ENCODE measurements around the gene PHYH.
"Not testable (repeated sequence)": the region's sequence is repeated elsewhere in the genome, so short reads cannot be mapped to it uniquely, and the experiment has no call there.

PHYH gene

GRCh38 chr10:13322615-13323148, 22.8 kb upstream of the PHYH start:
- DNase-seq (ENCODE audit: low read depth in 1 of 2, low spot score in 1 of 2) = no peak

- DNase-seq (ENCODE audit: low read depth in 1 of 2, low spot score in 1 of 2) = no peak
Measured at GRCh38 chr10:13321576-13321975, 21.7 kb upstream of the PHYH start.

- no peak for DNase-seq (ENCODE audit: low read depth in 1 of 2, low spot score in 1 of 2)
Measured at GRCh38 chr10:13319166-13319565, 19.3 kb upstream of the PHYH start.

- DNase-seq (ENCODE audit: low read depth in 1 of 2, low spot score in 1 of 2) = no peak
Measured at GRCh38 chr10:13317474-13317873, 17.6 kb upstream of the PHYH start.

- DNase-seq (ENCODE audit: low read depth in 1 of 2, low spot score in 1 of 2) = no peak
Measured at GRCh38 chr10:13316635-13317311, 16.9 kb upstream of the PHYH start.

GRCh38 chr10:13315361-13315760, 15.5 kb upstream of the PHYH start:
- DNase-seq (ENCODE audit: low read depth in 1 of 2, low spot score in 1 of 2) = no peak

GRCh38 chr10:13311177-13311575, 11.3 kb upstream of the PHYH start:
- no peak for DNase-seq (ENCODE audit: low read depth in 1 of 2, low spot score in 1 of 2)

GRCh38 chr10:13310518-13311176, 10.8 kb upstream of the PHYH start:
- no peak for DNase-seq (ENCODE audit: low read depth in 1 of 2, low spot score in 1 of 2)

GRCh38 chr10:13309792-13310191, 9.9 kb upstream of the PHYH start:
- DNase-seq (ENCODE audit: low read depth in 1 of 2, low spot score in 1 of 2) = no peak

- no peak for DNase-seq (ENCODE audit: low read depth in 1 of 2, low spot score in 1 of 2)
Measured at GRCh38 chr10:13308096-13308495, 8.2 kb upstream of the PHYH start.

GRCh38 chr10:13306103-13306502, 6.2 kb upstream of the PHYH start:
- DNase-seq (ENCODE audit: low read depth in 1 of 2, low spot score in 1 of 2) = no peak

GRCh38 chr10:13302821-13303555, 3.1 kb upstream of the PHYH start:
- DNase-seq (ENCODE audit: low read depth in 1 of 2, low spot score in 1 of 2) = no peak

GRCh38 chr10:13298748-13299436, 972 bp downstream of the PHYH start:
- DNase-seq (ENCODE audit: low read depth in 1 of 2, low spot score in 1 of 2) = no peak

GRCh38 chr10:13296476-13296875, 3.4 kb downstream of the PHYH start:
- no peak for DNase-seq (ENCODE audit: low read depth in 1 of 2, low spot score in 1 of 2)

- no peak for DNase-seq (ENCODE audit: low read depth in 1 of 2, low spot score in 1 of 2)
Measured at GRCh38 chr10:13294784-13295183, 5.1 kb downstream of the PHYH start.

- DNase-seq (ENCODE audit: low read depth in 1 of 2, low spot score in 1 of 2) = no peak
Measured at GRCh38 chr10:13291821-13292773, 7.8 kb downstream of the PHYH start.

- no peak for DNase-seq (ENCODE audit: low read depth in 1 of 2, low spot score in 1 of 2)
Measured at GRCh38 chr10:13291061-13291460, 8.8 kb downstream of the PHYH start.

- no peak for DNase-seq (ENCODE audit: low read depth in 1 of 2, low spot score in 1 of 2)
Measured at GRCh38 chr10:13284050-13284449, 15.8 kb downstream of the PHYH start.

- not testable (repeated sequence) for DNase-seq (ENCODE audit: low read depth in 1 of 2, low spot score in 1 of 2)
Measured at GRCh38 chr10:13282348-13282747, 17.5 kb downstream of the PHYH start.

GRCh38 chr10:13276749-13277365, 23.0 kb downstream of the PHYH start:
- DNase-seq (ENCODE audit: low read depth in 1 of 2, low spot score in 1 of 2) = no peak

Measured in activated T-helper 1 cell treated with anti-CD3 and anti-CD28 coated beads, Interleukin-2, amount 50 U/mL, for 16 hours (primary cell).